ENCODE measurements around the gene STK32B. TPM values are rescaled to one million over a fixed set of nuclear protein-coding genes. Genes with fewer than 3 reads are reported as not detected.

Gene STK32B
- total and polyA plus RNA-seq, 9 of the 15 experiments (the other 6 are each of a cell fraction or from before 2014, with no cell fraction given): 0.03 to 0.20 (median 0.07) TPM; not detected in 2

GRCh38 chr4:5198656-5199541, 147.6 kb downstream of the STK32B start:
- ChIA-PET POLR2A (no interaction called here), CTCF (ENCODE audit: low intra/inter-chr PET ratio) (no interaction called here)
- Histone ChIP-seq H3K4me1 (replicated peaks in 1 of 2; ENCODE audit: control insufficient read depth in 2 of 2, insufficient read depth in 2 of 2, low read length in 2 of 2) (no peaks in the 10 kb centered on the region), H3K27ac (ENCODE audit: extremely low read depth, low read depth, low read length) (no peak overlapping the region), H3K4me2 (ENCODE audit: insufficient read depth, low read length) (no peak overlapping the region), H3K27me3 (ENCODE audit: control insufficient read depth in 2 of 2, insufficient read depth in 2 of 2, low read length in 2 of 2) (peaks cover under 1 to 8% of the 10 kb centered on the region in 2 experiments; a peak in 3 of 5 replicates), H3K9ac (ENCODE audit: insufficient read depth in 1 of 2, low read depth in 2 of 2, low read length in 2 of 2) (no peak overlapping the region), H3K79me2 (ENCODE audit: control insufficient read depth, insufficient read depth, low read length) (no peaks in the 10 kb centered on the region), H4K20me1 (replicated peaks; ENCODE audit: control insufficient read depth, insufficient read depth, low read length) (no peaks in the 10 kb centered on the region), H2AFZ (ENCODE audit: low read depth, low read length) (no peak overlapping the region), H3K36me3 (ENCODE audit: control insufficient read depth, insufficient read depth, low read length) (no peaks in the 10 kb centered on the region), H3K9me3 (replicated peaks; ENCODE audit: control insufficient read depth, insufficient read depth, low read depth, low read length) (no peaks in the 10 kb centered on the region), H3K4me3 (no peak overlapping the region), H3K9me1 (ENCODE audit: control insufficient read depth, insufficient read depth, low read length) (no peaks in the 10 kb centered on the region)
- DNase-seq (ENCODE audit: extremely low read depth in 1 of 4, low spot score in 3 of 4) (no peak), FAIRE-seq (no peak), ATAC-seq (no peak)
- intact Hi-C loops (cut with micrococcal nuclease) (no loop called here), in situ Hi-C loops (cut with MboI) (no loop called here)
- WGBS (ENCODE audit: insufficient coverage, low coverage, missing lambda C conversion rate): 1% methylated on average over 7 of the region's 7 CpGs
- BruUV-seq (replicated peaks): no TSS peak
- no peak for TF ChIP-seq ZNF316 (IDR thresholded peaks at IDR 0.05)
- no peak for TF ChIP-seq ZNF174 (CRISPR knock-in tag; IDR thresholded peaks at IDR 0.05)
- TF ChIP-seq SRSF1 (IDR thresholded peaks at IDR 0.05; ENCODE audit: low read depth, low read length): no peak
- TF ChIP-seq E4F1 (CRISPR knock-in tag; IDR thresholded peaks at IDR 0.05; ENCODE audit: borderline replicate concordance): no peak
- no peak for TF ChIP-seq CHAMP1 (IDR thresholded peaks at IDR 0.05)
- TF ChIP-seq MXD1 (CRISPR knock-in tag; IDR thresholded peaks at IDR 0.05; ENCODE audit: borderline replicate concordance, poor library complexity, severe bottlenecking): no peak
- no peak for TF ChIP-seq THAP7 (CRISPR knock-in tag; IDR thresholded peaks at IDR 0.05)
- no peak for TF ChIP-seq ZBTB26 (CRISPR knock-in tag; IDR thresholded peaks at IDR 0.05)
- no peak for TF ChIP-seq ELK3 (CRISPR knock-in tag; IDR thresholded peaks at IDR 0.05)
- no peak for TF ChIP-seq ELF2 (CRISPR knock-in tag; IDR thresholded peaks at IDR 0.05)
- TF ChIP-seq SPI1 (IDR thresholded peaks at IDR 0.05; ENCODE audit: borderline replicate concordance, low read depth, low read length): no peak
